HL-60 (cell line): ENCODE data around the gene GPC3.

Source experiments
- DNase-seq, 2 experiments: peaks; one replicate each; pipeline ENCODE4 v3.0.0-alpha.2; 2010 to 2020; ENCODE audit warnings: low read depth in 1 of 2, low spot score in 1 of 2
- H3K27ac ChIP-seq: fragments of 250-450 bp; sonication (Bioruptor Pico); replicated peaks from 2 replicates; pipeline ENCODE4 v1.5.1; 2020; ENCODE audit warnings: mild to moderate bottlenecking, moderate library complexity
- H3K27me3 ChIP-seq: fragments of 250-450 bp; sonication (Bioruptor Pico); 2 replicates; pipeline ENCODE4 v1.5.1; 2021; ENCODE audit warnings: mild to moderate bottlenecking, moderate library complexity; ENCODE audit not compliant: insufficient read depth, poor library complexity, severe bottlenecking
- H3K4me3 ChIP-seq: replicated peaks from 2 replicates; pipeline ENCODE4 v1.5.1; 2011; ENCODE audit warnings: mild to moderate bottlenecking, control low read depth, low read length; ENCODE audit not compliant: insufficient read depth
- CTCF ChIP-seq: IDR thresholded peaks from one replicate; pipeline ENCODE4 v1.5.1; 2011; ENCODE audit warnings: low read length, control low read depth, inconsistent platforms; ENCODE audit not compliant: insufficient read depth
- GABPA ChIP-seq: IDR thresholded peaks from 2 replicates; pipeline ENCODE4 v1.6.1; 2012; ENCODE audit warnings: low read depth
- POLR2AphosphoS5 ChIP-seq: IDR thresholded peaks from 2 replicates; pipeline ENCODE4 v1.6.1; 2012; ENCODE audit warnings: low read depth
- REST ChIP-seq: IDR thresholded peaks from 2 replicates; pipeline ENCODE4 v1.6.1; 2012; ENCODE audit warnings: low read depth; ENCODE audit not compliant: insufficient replicate concordance
- SPI1 ChIP-seq: IDR thresholded peaks from 2 replicates; pipeline ENCODE4 v1.6.1; 2012; ENCODE audit warnings: low read depth, mild to moderate bottlenecking, borderline replicate concordance

The GPC3 gene

GRCh38 chrX:133989993-133990392, 4.6 kb upstream of the GPC3 start:
- H3K27me3 ChIP-seq: peaks cover 7% of the 10 kb centered on the region
- H3K4me3 ChIP-seq: no peak overlapping the region
- TF ChIP-seq SPI1: no peak
- TF ChIP-seq POLR2AphosphoS5: no peak
- no peak for TF ChIP-seq CTCF
- TF ChIP-seq REST: no peak
- no peak for TF ChIP-seq GABPA
- H3K27ac ChIP-seq: no peak overlapping the region
- no peak for DNase-seq

- peaks cover 7% of the 10 kb centered on the region for H3K27me3 ChIP-seq
- no peak overlapping the region for H3K27ac ChIP-seq
- DNase-seq: no peak
- H3K4me3 ChIP-seq: no peak overlapping the region
- no peak for TF ChIP-seq POLR2AphosphoS5
- no peak for TF ChIP-seq CTCF
- TF ChIP-seq REST: no peak
- TF ChIP-seq GABPA: no peak
- no peak for TF ChIP-seq SPI1
These were observed 4.1 kb upstream of the GPC3 start for GRCh38 chrX:133989490-133989889.

GRCh38 chrX:133988010-133988409, 2.6 kb upstream of the GPC3 start:
- peaks cover 7% of the 10 kb centered on the region for H3K27me3 ChIP-seq
- DNase-seq: no peak
- TF ChIP-seq SPI1 (no peak), REST (no peak), POLR2AphosphoS5 (no peak), GABPA (no peak), CTCF (no peak)
- H3K4me3 ChIP-seq: no peak overlapping the region
- no peak overlapping the region for H3K27ac ChIP-seq
